ENCODE results near the gene SCN5A.

DNA sequence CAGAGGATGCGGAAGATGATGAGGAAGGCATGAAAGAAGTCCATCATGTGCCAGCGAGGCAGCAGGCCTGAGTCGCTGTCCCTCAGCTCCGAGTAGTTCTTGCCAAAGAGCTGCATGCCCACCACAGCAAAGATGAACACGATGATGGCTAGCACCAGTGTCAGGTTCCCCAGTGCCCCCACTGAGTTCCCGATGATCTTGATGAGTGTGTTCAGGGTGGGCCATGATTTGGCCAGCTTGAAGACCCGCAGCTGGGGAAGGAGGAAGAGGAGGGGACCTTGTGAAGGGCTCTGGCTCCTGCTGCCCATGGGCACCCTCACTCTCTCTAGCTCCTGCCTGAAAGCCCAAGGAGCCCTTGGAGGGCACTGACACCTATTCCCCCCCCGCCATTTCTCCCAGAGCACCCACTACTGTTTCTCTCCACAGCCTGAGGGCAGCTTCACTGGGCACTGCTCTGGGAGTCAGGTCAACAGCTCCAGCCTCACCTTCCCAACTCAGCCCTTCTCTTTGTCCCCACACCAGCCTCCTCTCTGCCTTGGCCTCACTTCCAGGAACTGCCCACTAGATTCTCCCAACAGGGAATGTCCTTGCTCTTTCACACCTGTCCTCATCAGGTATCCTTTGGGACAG lies 63.6 kb downstream of the SCN5A start:
- no peak for TF ChIP-seq CTCF (IDR thresholded peaks at IDR 0.05; ENCODE audit: low read length)
- TF ChIP-seq EZH2phosphoT487 (IDR thresholded peaks at IDR 0.05; ENCODE audit: low read length): no peak
- no peak for TF ChIP-seq EZH2 (optimal IDR thresholded peaks at IDR 0.05; ENCODE audit: low read depth, low read length)

Measured in MM.1S (cell line).